DMS79 (cell line): ENCODE measurements around the gene CST1.
"Not testable (repeated sequence)": the region's sequence is repeated elsewhere in the genome, so short reads cannot be mapped to it uniquely, and the experiment has no call there.

Experiments
- DNase-seq: peaks from one replicate; lab custom pipeline; 2025; lab: John Stamatoyannopoulos, UW

Gene CST1

GRCh38 chr20:23750786-23751185 lies at the start of gene CST1:
Gene CST1, minus strand, starts transcription at chr20:23750935. Its CDS starts 69 bp downstream, at chr20:23750866.
- not testable (repeated sequence) for DNase-seq

GRCh38 chr20:23799216-23799847 lies 48.6 kb upstream of the CST1 start:
- DNase-seq: not testable (repeated sequence)

- no peak for DNase-seq
These were observed 44.8 kb upstream of the CST1 start for GRCh38 chr20:23795526-23795925.

- DNase-seq: no peak
These were observed 44.1 kb upstream of the CST1 start for GRCh38 chr20:23794841-23795240.

- no peak for DNase-seq
These were observed 43.3 kb upstream of the CST1 start for GRCh38 chr20:23794065-23794464.

GRCh38 chr20:23783447-23783846 lies 32.7 kb upstream of the CST1 start:
- DNase-seq: no peak

- no peak for DNase-seq
These were observed 31.7 kb upstream of the CST1 start for GRCh38 chr20:23782366-23782983.

GRCh38 chr20:23778676-23779075 lies 27.9 kb upstream of the CST1 start:
- DNase-seq: not testable (repeated sequence)

- not testable (repeated sequence) for DNase-seq
These were observed 26.6 kb upstream of the CST1 start for GRCh38 chr20:23777380-23777779.

GRCh38 chr20:23776067-23776771 lies 25.5 kb upstream of the CST1 start:
- no peak for DNase-seq

- no peak for DNase-seq
These were observed 23.3 kb upstream of the CST1 start for GRCh38 chr20:23774081-23774480.

- no peak for DNase-seq
These were observed 22.8 kb upstream of the CST1 start for GRCh38 chr20:23773579-23773978.

GRCh38 chr20:23773127-23773526 lies 22.4 kb upstream of the CST1 start:
- no peak for DNase-seq

- DNase-seq: no peak
These were observed 21.3 kb upstream of the CST1 start for GRCh38 chr20:23772074-23772473.

GRCh38 chr20:23770384-23770783 lies 19.6 kb upstream of the CST1 start:
- DNase-seq: no peak

- DNase-seq: not testable (repeated sequence)
These were observed 17.8 kb upstream of the CST1 start for GRCh38 chr20:23768520-23768919.

GRCh38 chr20:23766531-23766930 lies 15.8 kb upstream of the CST1 start:
- no peak for DNase-seq

GRCh38 chr20:23765578-23765977 lies 14.8 kb upstream of the CST1 start:
- DNase-seq: no peak

- DNase-seq: not testable (repeated sequence)
These were observed 13.9 kb upstream of the CST1 start for GRCh38 chr20:23764630-23765029.

- DNase-seq: no peak
These were observed 12.6 kb upstream of the CST1 start for GRCh38 chr20:23763345-23763744.

- DNase-seq: no peak
These were observed 8.7 kb upstream of the CST1 start for GRCh38 chr20:23759306-23759940.

- not testable (repeated sequence) for DNase-seq
These were observed 6.1 kb upstream of the CST1 start for GRCh38 chr20:23756792-23757191.

GRCh38 chr20:23755131-23755611 lies 4.4 kb upstream of the CST1 start:
- not testable (repeated sequence) for DNase-seq
